ENCODE data around the gene EPGN. TPM values are rescaled to one million over a fixed set of nuclear protein-coding genes. Genes with fewer than 3 reads are reported as not detected.

EPGN gene
- total RNA-seq, 3 donors from 2014 or later (not counting 1 experiment from before 2014, with no cell fraction given) = not detected

DNA sequence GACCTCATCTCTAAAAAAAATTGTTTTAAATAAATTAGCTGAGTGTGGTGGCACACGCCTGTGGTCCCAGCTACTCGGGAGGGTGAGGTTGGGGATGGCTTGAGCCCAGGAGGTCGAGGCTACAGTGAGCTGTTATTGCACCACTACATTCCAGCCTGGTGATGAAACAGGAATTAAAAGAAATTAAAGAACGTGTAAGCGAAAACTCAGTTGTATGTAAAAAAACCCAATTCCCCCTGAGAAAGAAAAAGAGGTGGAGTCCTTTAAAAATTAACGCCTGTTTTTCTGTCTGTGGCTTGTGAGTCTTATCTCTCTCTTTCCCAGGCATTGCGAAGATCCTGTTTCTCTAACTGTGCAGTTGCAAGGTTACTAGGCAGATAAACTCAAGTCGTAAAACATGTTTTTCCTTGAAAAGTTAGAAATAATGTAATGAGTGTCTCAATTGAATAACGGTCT lies 22.1 kb downstream of the EPGN start:
- Histone ChIP-seq H3K27ac (ENCODE audit: low read length) (no peak overlapping the region), H3K27me3 (ENCODE audit: control insufficient read depth, insufficient read depth, low read length) (no peaks in the 10 kb centered on the region), H3K9me3 (ENCODE audit: control insufficient read depth, insufficient read depth, low read length) (no peaks in the 10 kb centered on the region), H3K36me3 (ENCODE audit: control insufficient read depth, insufficient read depth, low read length) (no peaks in the 10 kb centered on the region), H3K4me3 (ENCODE audit: low read length) (no peak overlapping the region), H3K4me1 (ENCODE audit: control insufficient read depth, insufficient read depth, low read length) (no peaks in the 10 kb centered on the region)
- Mint-ChIP-seq H3K36me3 (no peaks in the 10 kb centered on the region), H3K4me1 (no peaks in the 10 kb centered on the region), H3K4me3 (no peak overlapping the region), H3K27ac (no peak overlapping the region), H3K9me3 (no peaks in the 10 kb centered on the region), H3K27me3 (ENCODE audit: low read depth in 2 of 2) (peaks cover 13 to 19% of the 10 kb centered on the region in 2 donors)
- intact Hi-C loops (cut with micrococcal nuclease) = no loop called here
- 40% methylated on average over 7 of the region's 9 CpGs for WGBS (ENCODE audit: insufficient coverage)
- DNase-seq = no peak
- ATAC-seq = no peak
- TF ChIP-seq CTCF (IDR thresholded peaks at IDR 0.05) = no peak

- WGBS (ENCODE audit: insufficient coverage) = 71% methylated on average over 1 of the region's 2 CpGs
- Mint-ChIP-seq H3K4me1 (no peaks in the 10 kb centered on the region), H3K27ac (no peak overlapping the region), H3K36me3 (no peaks in the 10 kb centered on the region), H3K27me3 (ENCODE audit: low read depth in 2 of 2) (peaks cover 13 to 19% of the 10 kb centered on the region in 2 donors), H3K4me3 (no peak overlapping the region), H3K9me3 (no peaks in the 10 kb centered on the region)
- TF ChIP-seq CTCF (IDR thresholded peaks at IDR 0.05) = no peak
- Histone ChIP-seq H3K4me1 (ENCODE audit: control insufficient read depth, insufficient read depth, low read length) (no peaks in the 10 kb centered on the region), H3K36me3 (ENCODE audit: control insufficient read depth, insufficient read depth, low read length) (no peaks in the 10 kb centered on the region), H3K27me3 (ENCODE audit: control insufficient read depth, insufficient read depth, low read length) (no peaks in the 10 kb centered on the region), H3K27ac (ENCODE audit: low read length) (no peak overlapping the region), H3K4me3 (ENCODE audit: low read length) (no peak overlapping the region), H3K9me3 (ENCODE audit: control insufficient read depth, insufficient read depth, low read length) (no peaks in the 10 kb centered on the region)
- DNase-seq (no peak), ATAC-seq (no peak)
- intact Hi-C loops (cut with micrococcal nuclease) = no loop called here
These were observed 23.0 kb downstream of the EPGN start for GRCh38 chr4:74331252-74331651.

DNA sequence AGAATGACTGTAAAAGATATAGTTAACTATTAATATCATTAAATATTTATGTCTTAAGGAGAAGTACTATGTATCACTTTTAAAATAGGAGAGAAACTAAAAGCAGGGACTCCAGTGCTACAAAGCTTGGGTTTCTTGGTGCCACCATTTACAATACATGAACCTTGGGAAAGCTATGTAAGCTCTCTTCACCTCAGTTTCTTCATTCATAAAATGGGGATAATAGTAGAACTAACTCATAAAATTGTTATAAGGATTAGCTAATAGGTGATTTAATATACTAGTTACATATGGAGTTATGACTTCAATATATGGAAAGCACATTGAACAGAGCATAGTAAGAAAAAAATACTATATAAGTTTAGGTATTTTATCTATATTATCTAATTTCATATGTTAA lies 23.7 kb downstream of the EPGN start:
- no peaks in the 10 kb centered on the region for H3K4me1 Mint-ChIP-seq
- Histone ChIP-seq H3K4me1 (ENCODE audit: control insufficient read depth, insufficient read depth, low read length) (no peaks in the 10 kb centered on the region), H3K9me3 (ENCODE audit: control insufficient read depth, insufficient read depth, low read length) (no peaks in the 10 kb centered on the region), H3K27me3 (ENCODE audit: control insufficient read depth, insufficient read depth, low read length) (no peaks in the 10 kb centered on the region), H3K4me3 (ENCODE audit: low read length) (no peak overlapping the region), H3K27ac (ENCODE audit: low read length) (no peak overlapping the region), H3K36me3 (ENCODE audit: control insufficient read depth, insufficient read depth, low read length) (no peaks in the 10 kb centered on the region)
- no peak overlapping the region for H3K27ac Mint-ChIP-seq
- ATAC-seq = no peak
- peaks cover 13 to 19% of the 10 kb centered on the region in 2 donors for H3K27me3 Mint-ChIP-seq (ENCODE audit: low read depth in 2 of 2)
- TF ChIP-seq CTCF (IDR thresholded peaks at IDR 0.05) = no peak
- H3K4me3 Mint-ChIP-seq = no peak overlapping the region
- DNase-seq = no peak
- H3K9me3 Mint-ChIP-seq = no peaks in the 10 kb centered on the region
- intact Hi-C loops (cut with micrococcal nuclease) = no loop called here
- H3K36me3 Mint-ChIP-seq = no peaks in the 10 kb centered on the region

DNA sequence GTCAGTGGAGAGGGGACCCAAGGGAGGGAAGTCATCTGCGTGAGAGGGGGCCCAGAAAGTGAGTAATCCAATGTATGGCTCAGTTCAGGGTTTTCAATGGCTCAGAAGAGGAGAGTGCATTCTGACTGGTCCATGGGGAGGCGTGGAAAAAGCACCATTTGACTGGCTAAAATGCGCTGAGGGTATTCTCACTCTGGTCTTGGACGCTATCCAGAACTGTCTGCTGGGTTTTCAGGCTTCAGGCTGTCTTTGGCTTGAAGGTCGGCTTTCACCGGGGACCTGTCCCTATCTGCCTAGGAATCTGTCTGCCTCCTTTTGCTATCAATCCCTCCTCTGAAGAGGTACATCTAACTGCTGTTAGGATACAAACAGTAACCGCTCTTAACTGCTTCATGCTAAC lies 26.4 kb downstream of the EPGN start:
- no peak overlapping the region for H3K4me3 Mint-ChIP-seq
- 92% methylated on average over 7 of the region's 7 CpGs for WGBS (ENCODE audit: insufficient coverage)

More for the DNA sequence above, 26.4 kb downstream of the EPGN start:
- H3K9me3 ChIP-seq (ENCODE audit: control insufficient read depth, insufficient read depth, low read length) = no peaks in the 10 kb centered on the region
- no peak overlapping the region for H3K4me3 ChIP-seq (ENCODE audit: low read length)
- no peaks in the 10 kb centered on the region for H3K36me3 ChIP-seq (ENCODE audit: control insufficient read depth, insufficient read depth, low read length)
- no peak overlapping the region for H3K27ac ChIP-seq (ENCODE audit: low read length)
- H3K27me3 Mint-ChIP-seq (ENCODE audit: low read depth in 2 of 2) = peaks cover 0 to 8% of the 10 kb centered on the region in 2 donors
- no peaks in the 10 kb centered on the region for H3K36me3 Mint-ChIP-seq
- DNase-seq (no peak), ATAC-seq (no peak)
- H3K4me1 Mint-ChIP-seq = no peaks in the 10 kb centered on the region
- no peaks in the 10 kb centered on the region for H3K4me1 ChIP-seq (ENCODE audit: control insufficient read depth, insufficient read depth, low read length)
- no peak for TF ChIP-seq CTCF (IDR thresholded peaks at IDR 0.05)
- intact Hi-C loops (cut with micrococcal nuclease) = no loop called here
- peaks cover 2% of the 10 kb centered on the region for H3K27me3 ChIP-seq (ENCODE audit: control insufficient read depth, insufficient read depth, low read length)
- H3K9me3 Mint-ChIP-seq = no peaks in the 10 kb centered on the region
- no peak overlapping the region for H3K27ac Mint-ChIP-seq

Measured in natural killer cell (primary cell).